NCI-H2196 (cell line): ENCODE results near the gene ETS1.

ENCODE experiments used
- DNase-seq: peaks from one replicate; lab custom pipeline; 2025; ENCODE audit not compliant: unreplicated experiment; lab: John Stamatoyannopoulos, UW

Gene ETS1

GRCh38 chr11:128594226-128594625 is 6.9 kb upstream of the ETS1 start:
- DNase-seq, result no peak

- DNase-seq, result no peak
These were observed 5.9 kb upstream of the ETS1 start for GRCh38 chr11:128593281-128593680.

- DNase-seq, result no peak
These were observed 5.1 kb upstream of the ETS1 start for GRCh38 chr11:128592454-128592853.

GRCh38 chr11:128590587-128590986 is 3.2 kb upstream of the ETS1 start:
- DNase-seq, result no peak

- no peak for DNase-seq
These were observed 2.6 kb upstream of the ETS1 start for GRCh38 chr11:128589998-128590397.

- DNase-seq, result no peak
These were observed 735 bp upstream of the ETS1 start for GRCh38 chr11:128588093-128588492.

- no peak for DNase-seq
These were observed 669 bp downstream of the ETS1 start for GRCh38 chr11:128586689-128587088.

- DNase-seq, result no peak
These were observed 1.7 kb downstream of the ETS1 start for GRCh38 chr11:128585498-128586238.

- DNase-seq, result no peak
These were observed 3.1 kb downstream of the ETS1 start for GRCh38 chr11:128584253-128584652.

- peak; percentile 43 for DNase-seq
These were observed 4.6 kb downstream of the ETS1 start for GRCh38 chr11:128582496-128583366.

- no peak for DNase-seq
These were observed 5.6 kb downstream of the ETS1 start for GRCh38 chr11:128581561-128582272.

- no peak for DNase-seq
These were observed 6.7 kb downstream of the ETS1 start for GRCh38 chr11:128580612-128581011.

- no peak for DNase-seq
These were observed 7.4 kb downstream of the ETS1 start for GRCh38 chr11:128579798-128580504.

GRCh38 chr11:128576555-128576954 is 10.8 kb downstream of the ETS1 start:
- no peak for DNase-seq

GRCh38 chr11:128575961-128576350 is 11.4 kb downstream of the ETS1 start:
- DNase-seq, result no peak

- no peak for DNase-seq
These were observed 12.0 kb downstream of the ETS1 start for GRCh38 chr11:128575174-128575960.

GRCh38 chr11:128574576-128575011 is 12.8 kb downstream of the ETS1 start:
- DNase-seq, result no peak

GRCh38 chr11:128573638-128574037 is 13.7 kb downstream of the ETS1 start:
- no peak for DNase-seq

- no peak for DNase-seq
These were observed 14.4 kb downstream of the ETS1 start for GRCh38 chr11:128572965-128573364.

- no peak for DNase-seq
These were observed 16.7 kb downstream of the ETS1 start for GRCh38 chr11:128570632-128571031.
